Measurements from ENCODE around the gene GREB1L. TPM values are rescaled to one million over a fixed set of nuclear protein-coding genes. Genes with fewer than 3 reads are reported as not detected.

GREB1L gene
- total and polyA plus RNA-seq, 11 donors, result 4.0 to 21.5 (median 9.0) TPM

DNA sequence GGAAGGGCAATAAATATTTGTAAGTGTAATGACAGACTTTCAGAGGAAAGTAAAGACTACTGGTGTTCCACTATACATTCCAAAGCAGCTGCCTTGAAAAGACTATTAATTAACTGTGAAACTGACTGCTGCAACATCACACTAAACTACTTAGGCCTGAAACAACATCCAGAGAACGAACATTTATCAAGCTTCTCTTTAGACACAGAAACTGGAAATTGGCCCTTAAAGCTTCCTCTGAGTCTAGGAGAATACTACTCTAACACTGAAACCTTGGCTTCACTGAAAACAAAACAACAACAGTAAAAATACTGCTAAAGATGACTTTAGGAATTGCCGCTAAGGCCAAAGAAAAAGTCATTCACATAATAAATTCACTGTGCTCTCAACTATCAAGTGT is 283.9 kb downstream of the GREB1L start:
- 78 to 85% (median 84%) methylated on average over 2 of the region's 2 CpGs for WGBS, 4 donors
- DNase-seq (no peak), ATAC-seq (no peak)
- H3K27me3 ChIP-seq, result no peaks in the 10 kb centered on the region
- no peak overlapping the region for H3K27ac ChIP-seq
- peaks cover 0 to 91% (median 71%) of the 10 kb centered on the region in 9 donors for H3K36me3 ChIP-seq
- H3K4me1 ChIP-seq, result no peaks in the 10 kb centered on the region
- TF ChIP-seq POLR2A (IDR thresholded peaks at IDR 0.05), result no peak
- no peak for TF ChIP-seq CTCF (IDR thresholded peaks at IDR 0.05)
- H3K4me3 ChIP-seq, result no peak overlapping the region
- intact Hi-C loops (cut with DNase I), result loop anchor here in 2 of 10 donors (10.0 kb wide), 2 partner anchors 49 to 61 kb away; no protein-coding TSS in a partner anchor
- H3K9me3 ChIP-seq, result no peaks in the 10 kb centered on the region

DNA sequence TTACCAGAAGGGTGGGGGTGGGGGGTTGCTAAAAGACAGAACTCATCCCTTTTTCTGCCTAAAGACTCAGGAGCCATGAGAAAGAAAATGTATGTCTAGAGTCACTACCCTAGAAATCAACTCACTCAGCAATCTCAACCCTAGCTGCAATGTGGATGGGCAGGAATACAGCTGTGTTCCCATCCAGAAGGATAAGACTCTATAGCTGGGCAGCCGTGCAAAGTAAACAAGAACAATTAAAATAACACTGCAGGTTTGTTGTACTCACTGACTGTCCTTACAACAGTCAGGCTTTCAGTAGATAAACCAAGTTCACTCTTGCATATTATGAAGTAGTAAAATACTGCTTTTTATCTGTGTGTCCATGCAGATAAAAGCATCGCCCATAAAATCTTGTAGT is 284.4 kb downstream of the GREB1L start:
- Histone ChIP-seq H3K27ac (no peak overlapping the region), H3K4me1 (no peaks in the 10 kb centered on the region), H3K4me3 (no peak overlapping the region), H3K27me3 (no peaks in the 10 kb centered on the region), H3K9me3 (no peaks in the 10 kb centered on the region), H3K36me3 (peaks cover 0 to 93% (median 76%) of the 10 kb centered on the region in 9 donors)
- 61 to 73% (median 64%) methylated on average over 2 of the region's 2 CpGs for WGBS, 4 donors
- intact Hi-C loops (cut with DNase I), result loop anchor here in 2 of 10 donors (10.0 kb wide), 2 partner anchors 48 to 62 kb away; no protein-coding TSS in a partner anchor
- TF ChIP-seq POLR2A (IDR thresholded peaks at IDR 0.05) (no peak), CTCF (IDR thresholded peaks at IDR 0.05) (no peak)
- DNase-seq (no peak), ATAC-seq (peak in 2 of 4 donors; percentile 57 to 65)

DNA sequence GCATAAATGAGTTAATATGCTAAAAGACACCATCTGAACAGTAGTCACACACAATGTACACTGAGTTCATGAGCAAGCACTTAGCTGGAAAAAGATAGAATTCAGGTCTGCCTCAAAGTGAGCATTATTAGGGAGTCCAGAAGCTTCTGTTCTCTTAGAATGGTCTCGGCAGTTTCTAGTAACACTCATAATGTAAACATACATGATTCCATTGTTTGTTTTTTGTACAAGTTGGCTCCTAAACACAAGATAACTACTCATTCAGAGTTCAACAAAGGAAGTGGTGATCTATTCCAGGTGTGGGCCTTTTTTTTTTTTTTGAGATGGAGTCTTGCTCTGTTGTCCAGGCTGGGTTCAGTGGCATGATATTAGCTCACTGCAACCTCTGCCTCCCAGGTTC is 292.3 kb downstream of the GREB1L start:
- peaks cover 0 to 100% (median 92%) of the 10 kb centered on the region in 9 donors for H3K36me3 ChIP-seq
- intact Hi-C loops (cut with DNase I), result no loop called here
- TF ChIP-seq POLR2A (IDR thresholded peaks at IDR 0.05), result no peak

GRCh38 chr18:21538230-21538629 is 296.2 kb downstream of the GREB1L start:
- WGBS, 4 donors, result 90 to 95% (median 94%) methylated on average over 3 of the region's 3 CpGs
- ATAC-seq, result no peak
- intact Hi-C loops (cut with DNase I), result no loop called here

More for the DNA sequence above, 292.3 kb downstream of the GREB1L start:
- Histone ChIP-seq H3K27ac (no peak overlapping the region), H3K9me3 (no peaks in the 10 kb centered on the region), H3K27me3 (no peaks in the 10 kb centered on the region), H3K4me3 (no peak overlapping the region), H3K4me1 (no peaks in the 10 kb centered on the region)
- DNase-seq (no peak), ATAC-seq (no peak)
- 85 to 92% (median 89%) methylated on average over 1 of the region's 1 CpG for WGBS, 4 donors

More at GRCh38 chr18:21538230-21538629, 296.2 kb downstream of the GREB1L start:
- H3K9me3 ChIP-seq, result no peaks in the 10 kb centered on the region
- no peak for DNase-seq
- H3K27me3 ChIP-seq, result no peaks in the 10 kb centered on the region
- peaks cover 0 to 88% (median 77%) of the 10 kb centered on the region in 9 donors for H3K36me3 ChIP-seq
- no peak for TF ChIP-seq POLR2A (IDR thresholded peaks at IDR 0.05)
- TF ChIP-seq CTCF (IDR thresholded peaks at IDR 0.05), result no peak
- no peak overlapping the region for H3K4me3 ChIP-seq
- no peak overlapping the region for H3K27ac ChIP-seq
- H3K4me1 ChIP-seq, result no peaks in the 10 kb centered on the region
